Measurements from ENCODE around the gene THEM5.

Gene THEM5

GRCh38 chr1:151834239-151834638 lies 19.3 kb downstream of the THEM5 start:
- no peak for TF ChIP-seq CTCF (IDR thresholded peaks at IDR 0.05; ENCODE audit: borderline replicate concordance, insufficient read depth, low read depth, low read length)
- no peak overlapping the region for H3K4me3 ChIP-seq (ENCODE audit: low read depth, low read length)

DNA sequence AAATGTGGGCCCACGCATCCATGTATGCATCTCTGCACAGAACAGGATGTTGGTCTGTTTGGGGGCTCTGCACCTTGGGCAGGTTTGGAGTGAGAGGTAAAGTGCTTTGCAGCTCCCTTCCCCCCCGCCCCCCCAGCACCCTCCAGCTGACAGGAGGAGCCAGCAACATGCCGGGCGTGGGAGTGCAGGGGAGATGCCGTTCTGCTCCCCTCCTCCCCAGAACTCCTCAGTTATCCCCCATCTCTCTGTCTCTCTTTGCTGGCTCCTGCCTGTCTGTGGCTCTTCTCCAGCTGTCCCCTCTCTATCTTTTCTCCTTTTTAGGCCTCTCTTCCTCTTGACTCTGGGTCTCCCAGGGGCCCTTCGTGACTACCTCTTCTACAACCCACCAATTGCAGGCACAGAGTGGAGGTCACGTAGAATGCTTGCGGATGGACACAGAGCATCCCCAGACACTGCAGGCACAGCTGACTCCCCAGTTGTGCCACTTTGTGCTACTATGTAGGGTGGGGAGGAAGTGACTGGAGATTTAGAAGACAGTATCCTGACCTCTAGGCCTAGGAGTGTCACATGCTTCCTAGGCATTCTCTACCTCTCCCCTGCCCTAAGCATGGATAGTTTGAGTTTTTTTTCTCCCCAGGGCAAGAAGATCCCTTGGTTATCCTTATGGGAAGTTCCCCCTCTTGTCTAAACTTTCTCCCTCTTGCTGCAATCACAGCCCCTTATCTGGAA lies 20.2 kb downstream of the THEM5 start:
- H3K4me3 ChIP-seq (ENCODE audit: low read depth, low read length): no peak overlapping the region
- TF ChIP-seq CTCF (IDR thresholded peaks at IDR 0.05; ENCODE audit: borderline replicate concordance, insufficient read depth, low read depth, low read length): no peak

- TF ChIP-seq CTCF (IDR thresholded peaks at IDR 0.05; ENCODE audit: borderline replicate concordance, insufficient read depth, low read depth, low read length): no peak
- no peak overlapping the region for H3K4me3 ChIP-seq (ENCODE audit: low read depth, low read length)
Observed at GRCh38 chr1:151832318-151832980, 21.1 kb downstream of the THEM5 start.

DNA sequence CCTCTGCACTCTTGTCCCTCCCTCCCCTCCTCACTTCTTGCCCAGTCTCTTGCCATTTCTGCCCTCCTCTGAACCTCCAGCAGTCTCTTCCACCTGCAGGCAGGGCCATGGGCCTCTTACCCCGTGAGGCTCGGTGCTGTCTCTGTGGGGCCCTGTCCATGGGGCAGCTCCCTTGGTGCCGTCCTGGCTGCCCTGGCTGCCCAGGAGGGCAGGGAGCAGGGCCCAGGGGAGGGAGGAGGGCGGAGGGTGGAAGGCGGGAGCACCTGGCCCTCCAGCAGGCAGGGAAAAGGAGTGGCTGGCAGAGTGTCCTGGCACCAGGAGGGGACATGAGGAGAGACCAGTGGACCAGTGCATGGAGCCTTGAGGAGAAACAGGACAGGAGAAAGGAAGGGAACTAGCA lies 21.9 kb downstream of the THEM5 start, which contains the start of gene RORC:
RORC (minus strand) TSS at position 198 of the 400 bp plus-strand sequence; CDS start at position 160, 38 bp downstream.
- TF ChIP-seq CTCF (IDR thresholded peaks at IDR 0.05; ENCODE audit: borderline replicate concordance, insufficient read depth, low read depth, low read length): no peak
- H3K4me3 ChIP-seq (ENCODE audit: low read depth, low read length): no peak within 1 kb of the TSS

DNA sequence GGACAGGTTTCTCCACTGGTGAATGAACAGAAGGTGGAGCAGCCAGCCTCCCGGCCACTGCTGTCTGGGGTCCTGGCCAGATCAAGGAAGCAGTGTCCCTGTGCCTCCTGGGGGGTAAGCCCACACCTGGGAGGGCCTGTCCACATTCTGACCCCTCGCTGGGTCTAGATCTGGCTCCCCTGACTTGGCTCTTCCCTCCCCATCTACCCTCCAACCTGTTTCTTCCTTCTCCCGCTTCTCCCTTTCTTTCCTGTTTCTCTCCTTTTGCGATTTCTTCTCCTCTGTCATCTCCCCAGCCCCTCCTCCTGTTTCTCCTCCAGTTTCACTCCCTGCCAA lies 22.3 kb downstream of the THEM5 start:
- H3K4me3 ChIP-seq (ENCODE audit: low read depth, low read length): no peak overlapping the region
- no peak for TF ChIP-seq CTCF (IDR thresholded peaks at IDR 0.05; ENCODE audit: borderline replicate concordance, insufficient read depth, low read depth, low read length)

DNA sequence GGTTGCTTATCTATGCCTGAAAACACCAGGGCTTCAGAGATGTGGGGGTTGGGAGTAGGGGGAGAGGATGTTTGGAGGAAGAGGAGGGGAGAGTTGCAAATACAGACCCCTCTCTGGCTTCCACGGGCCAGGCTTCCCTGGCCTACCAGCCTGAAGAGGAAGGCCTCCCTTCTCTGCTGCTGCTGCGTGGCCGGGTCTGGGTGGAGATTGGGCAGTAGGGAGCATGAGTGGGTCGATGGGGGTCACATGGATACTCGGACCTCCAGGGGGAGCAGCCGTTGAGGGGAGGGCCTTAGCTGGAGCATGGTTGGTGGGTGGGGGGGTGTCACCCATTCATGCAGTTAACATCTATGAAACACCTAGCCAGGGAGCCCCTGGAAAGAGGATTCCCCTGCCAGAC lies 23.5 kb downstream of the THEM5 start:
- no peak overlapping the region for H3K4me3 ChIP-seq (ENCODE audit: low read depth, low read length)

More for the DNA sequence above, 23.5 kb downstream of the THEM5 start:
- no peak for TF ChIP-seq CTCF (IDR thresholded peaks at IDR 0.05; ENCODE audit: borderline replicate concordance, insufficient read depth, low read depth, low read length)
